H1 (cell line): ENCODE data around the gene MYO1D. TPM values are rescaled to one million over a fixed set of nuclear protein-coding genes. Genes with fewer than 3 reads are reported as not detected.

ENCODE experiments used
- BRCA1 ChIP-seq: IDR thresholded peaks from 2 replicates; pipeline ENCODE4 v1.6.1; 2012; ENCODE audit warnings: low read depth, low read length, improper control_type of control experiment
- NRF1 ChIP-seq: IDR thresholded peaks from 2 replicates; pipeline ENCODE4 v1.6.1; 2011; ENCODE audit warnings: mild to moderate bottlenecking, low read depth, low read length, improper control_type of control experiment
- RFX5 ChIP-seq: IDR thresholded peaks from 2 replicates; pipeline ENCODE4 v1.6.1; 2011; ENCODE audit warnings: low read depth, low read length, improper control_type of control experiment, borderline replicate concordance
- SRF ChIP-seq: IDR thresholded peaks from 2 replicates; pipeline ENCODE4 v1.6.1; 2011; ENCODE audit warnings: mild to moderate bottlenecking, low read depth, low read length, moderate library complexity
- polyA plus RNA-seq, 7 experiments: library from polyadenylated mRNA; depleted of rRNA in 3 of 7; stranded (reverse) in 5 of 7; unstranded in 2 of 7; fragments of >200 nt in 5 of 7; fragments of 200-250 nt in 2 of 7; gene quantifications; 1 replicate in 5 of 7; 2 replicates in 1 of 7; 4 replicates in 1 of 7; pipeline versions ENCODE4 v1.2.1 to v1.2.3, GENCODE V29; 2011 to 2013; ENCODE audit warnings: missing spikeins in 2 of 7, mixed read lengths in 2 of 7
- total RNA-seq: library from RNA; stranded (reverse); fragmentation: NEBNext Ultra II Directional; extraction: Animal tissue kit (Norgen Biotek cat#: 25700); gene quantifications from 2 replicates; pipeline ENCODE4 v1.2.1, GENCODE V29; 2021

The MYO1D gene
- total and polyA plus RNA-seq, 2 of the 8 experiments (the other 6 are each of a cell fraction or from before 2014, with no cell fraction given), result 6.5 to 25.4 TPM

- TF ChIP-seq NRF1, result no peak
- TF ChIP-seq BRCA1, result no peak
- TF ChIP-seq RFX5, result no peak
- no peak for TF ChIP-seq SRF
Measured at GRCh38 chr17:32828822-32829221, 48.1 kb downstream of the MYO1D start (continued).
